Tongue (tissue), 2 donors: ENCODE measurements around the gene TUB. TPM values are rescaled to one million over a fixed set of nuclear protein-coding genes. Genes with fewer than 3 reads are reported as not detected.
A peak's percentile ranks its signal among the peaks of the same experiment; 100 is the strongest.

Source experiments
- DNase-seq: peaks from one replicate; pipeline ENCODE4 v3.0.0-alpha.2; 2015
- total RNA-seq: library from RNA; depleted of rRNA; stranded (reverse); fragments of >200 nt; gene quantifications from one replicate; pipeline ENCODE4 v1.2.3, GENCODE V29; 2014

Gene TUB
- total RNA-seq, 1 donor from 2014 or later, result 26.2 TPM

- no peak for DNase-seq
Measured at GRCh38 chr11:8091721-8092120, 10.7 kb downstream of the TUB start.

GRCh38 chr11:8092587-8093424, 11.8 kb downstream of the TUB start:
- DNase-seq, result peak; percentile 65

GRCh38 chr11:8093931-8094575, 13.0 kb downstream of the TUB start:
- DNase-seq, result no peak

GRCh38 chr11:8094656-8095055, 13.6 kb downstream of the TUB start:
- DNase-seq, result no peak

- DNase-seq, result no peak
Measured at GRCh38 chr11:8095371-8095770, 14.4 kb downstream of the TUB start.

GRCh38 chr11:8095806-8096522, 15.0 kb downstream of the TUB start:
- no peak for DNase-seq

- DNase-seq, result no peak
Measured at GRCh38 chr11:8096575-8096974, 15.6 kb downstream of the TUB start.

- no peak for DNase-seq
Measured at GRCh38 chr11:8097062-8097461, 16.1 kb downstream of the TUB start.

GRCh38 chr11:8097468-8097867, 16.5 kb downstream of the TUB start:
- peak; percentile 62 for DNase-seq

- DNase-seq, result no peak
Measured at GRCh38 chr11:8097926-8098325, 16.9 kb downstream of the TUB start.

- no peak for DNase-seq
Measured at GRCh38 chr11:8098361-8098760, 17.4 kb downstream of the TUB start.

- DNase-seq, result no peak
Measured at GRCh38 chr11:8098879-8099278, 17.9 kb downstream of the TUB start.

- peak; percentile 89 for DNase-seq
Measured at GRCh38 chr11:8099291-8099899, 18.4 kb downstream of the TUB start.

- no peak for DNase-seq
Measured at GRCh38 chr11:8100158-8100557, 19.1 kb downstream of the TUB start.

GRCh38 chr11:8100605-8101004, 19.6 kb downstream of the TUB start:
- no peak for DNase-seq

GRCh38 chr11:8101421-8101820, 20.4 kb downstream of the TUB start:
- DNase-seq, result no peak

GRCh38 chr11:8102296-8102915, 21.4 kb downstream of the TUB start:
- DNase-seq, result no peak

GRCh38 chr11:8102965-8103364, 22.0 kb downstream of the TUB start:
- no peak for DNase-seq

- DNase-seq, result no peak
Measured at GRCh38 chr11:8103909-8104308, 22.9 kb downstream of the TUB start.

- DNase-seq, result no peak
Measured at GRCh38 chr11:8105133-8105532, 24.1 kb downstream of the TUB start.

GRCh38 chr11:8105666-8106065, 24.7 kb downstream of the TUB start:
- DNase-seq, result no peak

GRCh38 chr11:8106679-8107078, 25.7 kb downstream of the TUB start:
- no peak for DNase-seq
